Measurements from ENCODE around the gene LRRC26. TPM values are rescaled to one million over a fixed set of nuclear protein-coding genes. Genes with fewer than 3 reads are reported as not detected.
A peak's percentile ranks its signal among the peaks of the same experiment; 100 is the strongest.

LRRC26 gene
- total RNA-seq, 2 donors from 2014 or later = not detected

- intact Hi-C loops (cut with DNase I) = no loop called here
- peak; percentile 100 for DNase-seq (ENCODE audit: low spot score)
Observed at GRCh38 chr9:137200311-137201204, 30.7 kb upstream of the LRRC26 start, which contains the start of gene TPRN. Gene TPRN (minus strand): TSS chr9:137200741. CDS start chr9:137200711, 30 bp downstream.

GRCh38 chr9:137199411-137200121 is 29.7 kb upstream of the LRRC26 start:
- no peak for DNase-seq (ENCODE audit: low spot score)
- intact Hi-C loops (cut with DNase I) = no loop called here

DNA sequence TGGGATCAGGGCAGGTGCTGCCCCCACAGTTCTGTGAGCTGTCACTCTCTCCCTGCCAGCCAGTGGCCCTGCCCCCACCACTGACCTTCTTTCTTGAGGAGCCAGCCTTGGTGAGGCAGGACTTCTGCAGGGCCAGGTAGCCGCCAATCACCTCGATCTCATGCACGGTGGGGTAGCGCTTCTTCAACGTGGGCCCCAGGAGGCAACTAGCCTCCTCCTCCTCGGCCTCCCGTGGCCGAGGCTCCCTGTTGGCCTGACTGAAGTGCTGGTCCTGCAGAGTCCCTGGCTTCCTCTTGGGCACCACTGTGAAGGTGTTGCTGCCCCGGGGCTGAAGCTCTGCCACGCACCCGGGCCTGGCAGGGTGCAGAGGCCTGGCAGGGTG is 29.0 kb upstream of the LRRC26 start:
- intact Hi-C loops (cut with DNase I) = no loop called here
- DNase-seq (ENCODE audit: low spot score) = no peak

DNA sequence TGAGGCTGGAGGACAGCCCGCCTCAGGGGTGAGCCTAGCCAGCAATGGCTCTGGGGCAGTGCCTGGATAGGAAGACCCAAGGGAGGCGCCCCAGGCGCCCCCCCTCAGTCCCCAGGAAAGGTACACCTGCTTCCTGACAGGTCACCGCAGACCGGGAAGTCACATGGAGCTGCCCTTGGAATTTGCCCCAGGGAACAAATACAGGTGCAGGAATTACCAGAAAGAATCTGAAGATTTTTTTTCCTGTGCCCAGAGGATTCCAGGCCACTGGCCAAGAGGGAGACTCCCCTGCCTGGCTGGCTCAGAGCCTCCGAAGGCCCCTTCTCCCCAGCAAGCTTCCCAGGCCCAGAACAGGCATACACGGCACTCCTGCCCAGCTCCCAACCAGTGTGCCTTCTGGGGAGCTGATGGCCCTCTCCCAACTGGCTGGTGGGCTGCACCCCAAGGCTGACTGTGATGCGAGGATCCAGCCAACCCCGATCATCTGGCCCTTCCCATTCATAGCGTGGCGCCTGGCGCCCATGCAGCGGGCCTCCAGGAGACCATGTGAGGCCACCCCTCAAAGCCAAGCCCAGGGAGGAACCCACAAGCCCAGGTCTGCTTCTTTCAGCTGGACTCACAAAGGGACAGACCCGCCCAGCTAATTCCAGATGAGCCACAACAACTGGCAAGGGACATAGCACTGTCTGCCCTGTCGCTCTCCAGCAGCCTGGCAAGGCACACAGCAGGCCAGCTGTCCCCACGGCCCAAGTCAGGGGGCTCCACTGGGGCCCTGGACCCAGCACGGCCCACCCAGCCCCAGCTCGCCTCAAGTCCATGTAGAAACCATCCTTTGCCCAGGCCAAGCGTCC is 28.4 kb upstream of the LRRC26 start:
- no peak for DNase-seq (ENCODE audit: low spot score)
- intact Hi-C loops (cut with DNase I) = no loop called here

DNA sequence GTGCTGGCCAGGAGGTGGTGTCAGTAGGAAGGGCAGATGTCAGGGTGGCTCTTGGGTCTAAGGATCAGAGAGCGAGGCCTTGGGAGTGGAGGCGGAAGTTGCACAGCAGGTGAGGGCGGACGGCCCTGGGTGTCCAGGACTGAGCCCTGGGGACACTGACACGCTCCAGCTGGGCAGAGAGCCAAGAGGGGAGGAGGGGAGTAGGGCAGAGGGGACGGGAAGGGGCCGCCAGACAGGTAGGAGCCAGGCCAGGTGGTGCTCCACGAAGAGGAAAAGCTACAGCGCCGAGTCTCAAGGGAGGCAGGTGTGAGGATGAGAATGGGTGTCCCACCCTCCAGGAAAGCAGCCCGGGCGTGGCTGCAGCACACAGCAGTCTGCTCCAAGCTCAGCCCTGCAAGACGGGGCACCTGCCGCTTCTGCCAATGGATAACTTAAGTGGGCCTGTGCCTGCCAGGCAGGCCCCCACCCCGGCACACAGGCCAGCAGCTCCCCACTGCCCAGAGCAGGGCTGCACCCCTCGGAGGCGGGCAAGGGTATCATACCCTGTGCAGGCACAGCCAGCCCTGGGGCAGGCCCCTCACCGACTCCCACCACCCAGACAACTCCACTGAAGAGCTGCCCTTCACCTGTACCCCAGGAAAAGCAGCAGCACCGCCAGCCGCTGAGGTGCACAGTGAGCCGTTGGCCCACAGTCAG is 25.8 kb upstream of the LRRC26 start:
- intact Hi-C loops (cut with DNase I) = no loop called here
- DNase-seq (ENCODE audit: low spot score) = no peak

- intact Hi-C loops (cut with DNase I) = no loop called here
- DNase-seq (ENCODE audit: low spot score) = no peak
Observed at GRCh38 chr9:137194909-137195308, 25.1 kb upstream of the LRRC26 start.

DNA sequence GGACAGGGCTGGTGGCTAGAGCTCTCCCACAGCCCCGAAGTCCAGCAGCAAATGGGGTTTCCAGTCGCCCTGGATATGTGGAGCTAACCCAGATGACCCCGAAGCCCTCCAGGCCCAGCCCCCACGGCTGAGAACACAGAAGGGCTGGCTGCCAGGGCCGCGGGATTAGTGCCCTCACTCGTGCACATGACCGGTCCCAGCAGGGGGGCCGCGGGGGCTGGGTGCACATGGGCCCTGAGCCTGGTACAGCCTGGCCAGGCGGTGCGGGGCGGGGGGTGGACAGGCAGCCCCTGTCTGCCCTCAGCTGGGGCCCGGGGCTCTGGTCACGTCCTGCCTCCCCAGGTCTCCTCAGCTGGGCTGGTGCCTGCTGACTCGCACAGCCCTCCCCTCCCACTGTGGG is 24.5 kb upstream of the LRRC26 start:
- no peak for DNase-seq (ENCODE audit: low spot score)
- intact Hi-C loops (cut with DNase I) = no loop called here

GRCh38 chr9:137193771-137194170 is 23.9 kb upstream of the LRRC26 start:
- intact Hi-C loops (cut with DNase I) = no loop called here
- DNase-seq (ENCODE audit: low spot score) = no peak

GRCh38 chr9:137192859-137193258 is 23.0 kb upstream of the LRRC26 start:
- intact Hi-C loops (cut with DNase I) = no loop called here
- DNase-seq (ENCODE audit: low spot score) = no peak

GRCh38 chr9:137192448-137192780 is 22.6 kb upstream of the LRRC26 start:
- intact Hi-C loops (cut with DNase I) = no loop called here
- no peak for DNase-seq (ENCODE audit: low spot score)

DNA sequence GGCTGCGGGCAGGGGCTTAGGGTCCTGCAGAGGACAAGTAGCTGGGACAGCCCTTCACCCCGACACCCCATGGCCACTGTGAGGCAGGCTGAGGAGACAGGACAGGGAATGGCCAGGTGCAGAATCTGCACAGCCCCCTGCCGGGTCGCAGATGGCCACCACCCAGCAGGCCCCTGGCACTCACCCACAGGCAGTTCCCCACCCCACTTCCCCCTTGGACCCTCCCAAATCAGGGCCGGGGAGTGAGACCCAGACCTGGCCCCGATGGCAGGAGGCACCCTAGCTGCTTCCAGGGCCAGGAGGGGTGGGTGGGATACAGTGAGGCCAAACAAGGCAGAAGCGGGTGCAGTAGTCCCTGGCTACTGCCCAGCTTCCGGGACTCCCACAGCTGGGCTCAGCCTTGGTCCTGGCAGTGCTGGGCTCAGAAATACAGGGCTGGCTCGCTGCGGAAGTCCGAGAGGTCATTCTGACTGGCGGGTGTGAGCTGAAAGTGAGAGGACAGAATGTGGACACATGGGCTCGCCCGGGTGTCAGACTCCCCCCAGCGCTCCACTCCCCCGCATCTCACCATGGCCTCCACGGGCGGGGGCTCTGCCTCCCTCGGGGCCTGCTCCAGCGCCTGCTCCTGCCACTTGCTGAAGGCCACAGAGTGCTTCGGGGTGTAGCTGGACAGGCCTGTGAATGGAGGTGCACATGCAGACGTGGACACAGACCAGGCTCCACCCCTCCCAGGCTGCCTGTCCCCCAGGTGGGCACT is 22.0 kb upstream of the LRRC26 start:
- DNase-seq (ENCODE audit: low spot score) = no peak
- intact Hi-C loops (cut with DNase I) = no loop called here

- DNase-seq (ENCODE audit: low spot score) = no peak
- intact Hi-C loops (cut with DNase I) = no loop called here
Observed at GRCh38 chr9:137191245-137191644, 21.4 kb upstream of the LRRC26 start.

- intact Hi-C loops (cut with DNase I) = no loop called here
- no peak for DNase-seq (ENCODE audit: low spot score)
Observed at GRCh38 chr9:137190315-137190856, 20.5 kb upstream of the LRRC26 start.

DNA sequence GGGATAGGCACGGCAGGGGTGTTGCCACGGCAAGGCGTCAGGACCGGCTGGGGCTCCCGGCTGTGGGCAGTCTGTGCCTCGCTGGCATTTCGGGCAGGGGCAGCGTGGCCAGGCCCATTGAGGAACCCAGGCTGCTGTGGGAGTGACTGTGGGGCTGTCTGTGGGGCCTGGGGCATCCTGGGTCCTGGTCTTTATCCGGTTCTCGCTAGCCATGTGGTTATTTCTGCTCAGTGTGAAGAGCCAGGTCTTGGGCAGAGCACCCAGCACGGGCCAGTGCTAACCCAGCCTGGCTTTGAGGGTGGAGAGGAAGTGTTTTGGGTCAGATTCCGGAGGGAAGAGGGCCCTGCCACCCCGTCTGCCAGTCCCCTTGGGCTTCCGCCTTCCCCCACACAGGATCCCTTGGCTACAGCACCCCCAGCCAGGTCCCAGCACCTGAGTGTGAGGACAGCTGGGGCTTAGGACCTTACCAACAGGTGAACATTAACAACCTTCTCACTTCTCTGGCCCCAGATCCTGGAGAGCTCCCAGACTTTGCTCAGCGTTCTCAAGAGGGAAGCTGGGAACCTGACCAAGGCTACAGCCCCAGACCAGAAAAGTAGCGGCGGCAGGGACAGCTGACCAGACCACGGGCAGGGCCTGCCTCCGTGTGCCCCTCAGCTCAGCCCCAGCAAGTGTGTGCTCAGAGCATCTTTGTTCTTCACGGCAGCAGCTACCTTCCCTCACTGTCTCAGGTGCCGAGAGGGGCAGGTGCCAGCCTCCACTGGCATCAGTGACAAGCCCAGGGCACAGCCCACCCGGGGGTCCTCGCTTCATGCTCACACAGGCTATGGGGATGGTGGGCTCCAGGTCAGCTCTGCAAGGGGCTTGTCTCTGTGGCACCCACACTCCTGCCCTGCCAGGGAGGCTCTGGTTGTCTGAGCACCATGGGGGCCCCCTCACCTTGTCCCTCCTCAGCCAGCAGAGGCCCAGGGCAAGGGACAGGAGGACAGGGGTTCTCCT is 19.7 kb upstream of the LRRC26 start:
- intact Hi-C loops (cut with DNase I) = no loop called here
- DNase-seq (ENCODE audit: low spot score) = no peak

- peak; percentile 98 for DNase-seq (ENCODE audit: low spot score)
- intact Hi-C loops (cut with DNase I) = no loop called here
Observed at GRCh38 chr9:137188490-137189296, 18.8 kb upstream of the LRRC26 start, which contains the start of the genes ANAPC2 and SSNA1. Gene ANAPC2 (minus strand): TSS chr9:137188560. CDS start chr9:137188532, 28 bp downstream. Gene SSNA1 (plus strand): TSS chr9:137188676. CDS start chr9:137188727, 51 bp downstream.

DNA sequence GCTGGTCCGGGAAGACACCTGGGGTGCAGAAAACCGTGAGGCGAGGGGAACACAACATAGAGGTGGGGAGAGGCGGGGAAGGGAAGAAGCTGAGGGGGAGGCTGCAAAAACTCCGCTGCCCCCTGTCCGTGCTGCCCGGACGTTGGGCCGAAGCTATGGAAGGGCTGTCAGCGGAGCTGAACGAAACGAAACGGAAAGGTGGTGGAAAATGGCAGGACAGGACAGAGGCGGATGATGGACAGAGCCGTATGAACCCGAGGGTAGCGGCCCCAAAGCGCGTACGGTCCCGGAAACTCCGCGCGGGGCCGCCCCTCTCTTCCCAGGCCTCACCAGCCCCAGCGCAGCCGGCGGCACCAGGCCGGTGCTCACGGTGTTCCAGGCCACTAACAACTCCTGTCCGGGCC is 18.2 kb upstream of the LRRC26 start:
- DNase-seq (ENCODE audit: low spot score) = no peak
- intact Hi-C loops (cut with DNase I) = no loop called here

Measured in posterior vena cava (tissue), 2 donors.